DOHH2 (cell line): ENCODE data around the gene SLC26A2.

Experiments used
- H3F3A ChIP-seq: fragments of 200-600 bp; sonication (generic), shearing (Covaris generic); 2 replicates; pipeline ENCODE4 v1.6.0; 2016; ENCODE audit warnings: antibody characterized with exemption, mild to moderate bottlenecking; ENCODE audit not compliant: control insufficient read depth, insufficient read depth
- H3K27ac ChIP-seq: fragments of 200-600 bp; sonication (generic); 2 replicates; pipeline ENCODE4 v1.5.1; 2014; ENCODE audit warnings: low read depth, mild to moderate bottlenecking, low read length, moderate library complexity
- H3K27me3 ChIP-seq: fragments of 200-600 bp; sonication (generic); 2 replicates; pipeline ENCODE4 v1.6.1; 2014; ENCODE audit warnings: mild to moderate bottlenecking, low read length, mixed read lengths; ENCODE audit not compliant: control insufficient read depth
- H3K36me3 ChIP-seq: fragments of 200-600 bp; sonication (generic); 2 replicates; pipeline ENCODE4 v1.6.1; 2014; ENCODE audit warnings: mild to moderate bottlenecking, low read length, moderate library complexity, mixed read lengths; ENCODE audit not compliant: control insufficient read depth
- H3K4me1 ChIP-seq: fragments of 200-600 bp; sonication (generic); 2 replicates; pipeline ENCODE4 v1.6.1; 2014; ENCODE audit warnings: mild to moderate bottlenecking, low read length, mixed read lengths; ENCODE audit not compliant: control insufficient read depth
- H3K4me2 ChIP-seq: fragments of 200-600 bp; sonication (generic); 2 replicates; pipeline ENCODE4 v1.6.0; 2014; ENCODE audit warnings: mild to moderate bottlenecking, low read length, moderate library complexity
- H3K4me3 ChIP-seq: fragments of 200-600 bp; sonication (generic); 2 replicates; pipeline ENCODE4 v1.5.1; 2014; ENCODE audit warnings: mild to moderate bottlenecking, low read length, mixed read lengths
- H3K79me2 ChIP-seq: fragments of 200-600 bp; sonication (generic); 2 replicates; pipeline ENCODE4 v1.6.1; 2014; ENCODE audit warnings: mild to moderate bottlenecking, low read length, mixed read lengths; ENCODE audit not compliant: control insufficient read depth
- H3K9me2 ChIP-seq: fragments of 200-600 bp; sonication (generic); replicated peaks from 2 replicates; pipeline ENCODE4 v1.6.1; 2014; ENCODE audit warnings: mild to moderate bottlenecking, low read length, mixed read lengths; ENCODE audit not compliant: control insufficient read depth
- H3K9me3 ChIP-seq: fragments of 200-600 bp; sonication (generic); 2 replicates; pipeline ENCODE4 v1.6.1; 2014; ENCODE audit warnings: antibody characterized with exemption, low read length, mixed read lengths; ENCODE audit not compliant: control insufficient read depth, insufficient read depth
- H4K20me1 ChIP-seq: fragments of 200-600 bp; sonication (generic); 2 replicates; pipeline ENCODE4 v1.6.0; 2014; ENCODE audit warnings: low read depth, mild to moderate bottlenecking, antibody characterized with exemption, low read length, moderate library complexity; ENCODE audit not compliant: control insufficient read depth, insufficient read depth
- EZH2phosphoT487 ChIP-seq: fragments of 200-600 bp; sonication (generic); IDR thresholded peaks from 2 replicates; pipeline ENCODE4 v1.6.1; 2017; ENCODE audit warnings: borderline replicate concordance, mild to moderate bottlenecking, antibody characterized with exemption, low read length, moderate library complexity, mixed read lengths
- TF ChIP-seq, protein P1 (sequence below): fragments of 200-600 bp; sonication (generic); IDR thresholded peaks from one replicate; pipeline ENCODE4 v1.5.1; 2014; ENCODE audit warnings: antibody characterized with exemption, mild to moderate bottlenecking, low read depth, low read length; ENCODE audit not compliant: poor library complexity, severe bottlenecking

Gene SLC26A2

GRCh38 chr5:149946118-149946517 lies 14.4 kb upstream of the SLC26A2 start:
- Histone ChIP-seq H3K9me3 (no peaks in the 10 kb centered on the region), H3K79me2 (no peaks in the 10 kb centered on the region), H3K9me2 (no peaks in the 10 kb centered on the region), H3K4me2 (no peak overlapping the region), H3F3A (no peaks in the 10 kb centered on the region), H3K27me3 (peaks cover 25% of the 10 kb centered on the region), H4K20me1 (no peaks in the 10 kb centered on the region), H3K4me3 (no peak overlapping the region), H3K4me1 (no peaks in the 10 kb centered on the region), H3K36me3 (no peaks in the 10 kb centered on the region), H3K27ac (no peak overlapping the region)
- TF ChIP-seq EZH2phosphoT487 = no peak
- TF ChIP-seq, protein P1, sequence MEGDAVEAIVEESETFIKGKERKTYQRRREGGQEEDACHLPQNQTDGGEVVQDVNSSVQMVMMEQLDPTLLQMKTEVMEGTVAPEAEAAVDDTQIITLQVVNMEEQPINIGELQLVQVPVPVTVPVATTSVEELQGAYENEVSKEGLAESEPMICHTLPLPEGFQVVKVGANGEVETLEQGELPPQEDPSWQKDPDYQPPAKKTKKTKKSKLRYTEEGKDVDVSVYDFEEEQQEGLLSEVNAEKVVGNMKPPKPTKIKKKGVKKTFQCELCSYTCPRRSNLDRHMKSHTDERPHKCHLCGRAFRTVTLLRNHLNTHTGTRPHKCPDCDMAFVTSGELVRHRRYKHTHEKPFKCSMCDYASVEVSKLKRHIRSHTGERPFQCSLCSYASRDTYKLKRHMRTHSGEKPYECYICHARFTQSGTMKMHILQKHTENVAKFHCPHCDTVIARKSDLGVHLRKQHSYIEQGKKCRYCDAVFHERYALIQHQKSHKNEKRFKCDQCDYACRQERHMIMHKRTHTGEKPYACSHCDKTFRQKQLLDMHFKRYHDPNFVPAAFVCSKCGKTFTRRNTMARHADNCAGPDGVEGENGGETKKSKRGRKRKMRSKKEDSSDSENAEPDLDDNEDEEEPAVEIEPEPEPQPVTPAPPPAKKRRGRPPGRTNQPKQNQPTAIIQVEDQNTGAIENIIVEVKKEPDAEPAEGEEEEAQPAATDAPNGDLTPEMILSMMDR = no peak

DNA sequence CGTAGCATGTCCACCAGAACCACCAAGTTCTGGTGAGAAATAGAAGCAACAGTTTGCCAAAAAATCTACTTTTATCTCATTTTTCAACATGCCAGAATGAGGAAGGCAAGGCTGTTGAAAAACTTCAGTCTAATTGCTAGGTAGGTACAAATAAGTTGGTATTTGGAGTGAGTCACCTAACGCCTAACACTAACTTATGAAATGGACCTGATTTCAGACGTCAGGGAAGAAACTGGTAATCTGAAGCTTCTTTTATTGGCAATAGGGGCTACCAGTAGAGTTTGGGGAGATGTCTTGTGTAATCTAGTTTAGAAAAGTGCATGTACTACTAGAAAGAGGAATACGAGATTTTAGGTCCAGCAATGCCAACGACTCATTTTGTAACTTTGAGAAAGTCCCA lies 11.6 kb upstream of the SLC26A2 start:
- H3K79me2 ChIP-seq = no peaks in the 10 kb centered on the region
- H3K27ac ChIP-seq = no peak overlapping the region
- no peaks in the 10 kb centered on the region for H4K20me1 ChIP-seq
- no peak for TF ChIP-seq EZH2phosphoT487
- TF ChIP-seq, protein P1 = no peak
- no peaks in the 10 kb centered on the region for H3F3A ChIP-seq
- no peaks in the 10 kb centered on the region for H3K4me1 ChIP-seq
- H3K36me3 ChIP-seq = no peaks in the 10 kb centered on the region
- no peaks in the 10 kb centered on the region for H3K9me3 ChIP-seq
- H3K9me2 ChIP-seq = no peaks in the 10 kb centered on the region
- peaks cover 21% of the 10 kb centered on the region for H3K27me3 ChIP-seq
- H3K4me3 ChIP-seq = no peak overlapping the region
- H3K4me2 ChIP-seq = no peak overlapping the region

- Histone ChIP-seq H4K20me1 (no peaks in the 10 kb centered on the region), H3F3A (no peaks in the 10 kb centered on the region), H3K4me1 (no peaks in the 10 kb centered on the region), H3K9me3 (no peaks in the 10 kb centered on the region), H3K27me3 (peaks cover 14% of the 10 kb centered on the region), H3K4me2 (no peak overlapping the region), H3K4me3 (no peak overlapping the region), H3K79me2 (no peaks in the 10 kb centered on the region), H3K9me2 (no peaks in the 10 kb centered on the region), H3K36me3 (no peaks in the 10 kb centered on the region), H3K27ac (no peak overlapping the region)
- TF ChIP-seq EZH2phosphoT487 = no peak
- TF ChIP-seq, protein P1 = no peak
Observed at GRCh38 chr5:149951138-149951749, 9.3 kb upstream of the SLC26A2 start.
